Ovary (tissue), 3 donors: ENCODE measurements around the gene SERINC5.

ENCODE experiments used
- EP300 ChIP-seq: sonication (generic); formaldehyde crosslinking; IDR thresholded peaks from one replicate; pipeline ENCODE4 v1.6.1; 2017; ENCODE audit warnings: antibody characterized with exemption
- POLR2A ChIP-seq: fragments of 450-650 bp; IDR thresholded peaks from one replicate; pipeline ENCODE4 v1.6.1; 2017; ENCODE audit warnings: antibody characterized with exemption, mild to moderate bottlenecking, moderate library complexity
- TF ChIP-seq, protein P1 (sequence below), 3 donors: fragments of 450-650 bp in 2 of 3; fragments of 200-600 bp in 1 of 3; IDR thresholded peaks; one replicate each; pipeline versions ENCODE4 v1.5.1 to v1.8.0; 2016 to 2022; ENCODE audit warnings: antibody characterized with exemption in 3 of 3, mild to moderate bottlenecking in 1 of 3
- donor health status: DM: no; HTN: no; CAD: no.

DNA sequence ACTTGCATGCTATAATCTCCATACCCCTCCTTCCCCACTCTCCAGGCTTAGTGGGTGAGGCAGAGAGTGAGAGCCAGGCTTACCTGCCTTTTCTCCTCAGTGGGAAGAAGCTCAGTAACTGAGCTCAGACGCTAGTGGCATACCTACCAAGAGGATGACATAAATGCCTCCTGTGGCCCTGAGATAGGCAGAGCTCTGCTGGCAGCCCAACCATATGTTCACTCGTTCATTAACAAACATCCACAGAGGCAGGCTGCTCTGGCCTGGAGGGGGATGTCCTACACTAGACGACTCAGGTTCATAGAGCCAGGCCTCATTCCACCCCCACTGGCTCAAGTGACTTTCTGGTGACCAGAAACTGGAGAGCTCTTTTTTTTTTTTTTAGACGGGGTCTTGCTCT lies 139.4 kb downstream of the SERINC5 start:
- TF ChIP-seq, protein P1, sequence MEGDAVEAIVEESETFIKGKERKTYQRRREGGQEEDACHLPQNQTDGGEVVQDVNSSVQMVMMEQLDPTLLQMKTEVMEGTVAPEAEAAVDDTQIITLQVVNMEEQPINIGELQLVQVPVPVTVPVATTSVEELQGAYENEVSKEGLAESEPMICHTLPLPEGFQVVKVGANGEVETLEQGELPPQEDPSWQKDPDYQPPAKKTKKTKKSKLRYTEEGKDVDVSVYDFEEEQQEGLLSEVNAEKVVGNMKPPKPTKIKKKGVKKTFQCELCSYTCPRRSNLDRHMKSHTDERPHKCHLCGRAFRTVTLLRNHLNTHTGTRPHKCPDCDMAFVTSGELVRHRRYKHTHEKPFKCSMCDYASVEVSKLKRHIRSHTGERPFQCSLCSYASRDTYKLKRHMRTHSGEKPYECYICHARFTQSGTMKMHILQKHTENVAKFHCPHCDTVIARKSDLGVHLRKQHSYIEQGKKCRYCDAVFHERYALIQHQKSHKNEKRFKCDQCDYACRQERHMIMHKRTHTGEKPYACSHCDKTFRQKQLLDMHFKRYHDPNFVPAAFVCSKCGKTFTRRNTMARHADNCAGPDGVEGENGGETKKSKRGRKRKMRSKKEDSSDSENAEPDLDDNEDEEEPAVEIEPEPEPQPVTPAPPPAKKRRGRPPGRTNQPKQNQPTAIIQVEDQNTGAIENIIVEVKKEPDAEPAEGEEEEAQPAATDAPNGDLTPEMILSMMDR (IDR thresholded peaks at IDR 0.05), result no peak
- no peak for TF ChIP-seq EP300
- TF ChIP-seq POLR2A, result no peak
